Activated CD4-positive, alpha-beta T cell treated with anti-CD3 and anti-CD28 coated beads, Interleukin-10, Interleukin-2, amounts not matched to agents 100 ng/mL and 50 ng/mL, durations not matched to agents 16 hours and 8 hours (primary cell): ENCODE data around the gene KRTAP1-4.
"Not testable (repeated sequence)": the region's sequence is repeated elsewhere in the genome, so short reads cannot be mapped to it uniquely, and the experiment has no call there.

ENCODE experiments used
- DNase-seq: peaks from one replicate; pipeline ENCODE4 v3.0.0-alpha.2; 2020

Gene KRTAP1-4

DNA sequence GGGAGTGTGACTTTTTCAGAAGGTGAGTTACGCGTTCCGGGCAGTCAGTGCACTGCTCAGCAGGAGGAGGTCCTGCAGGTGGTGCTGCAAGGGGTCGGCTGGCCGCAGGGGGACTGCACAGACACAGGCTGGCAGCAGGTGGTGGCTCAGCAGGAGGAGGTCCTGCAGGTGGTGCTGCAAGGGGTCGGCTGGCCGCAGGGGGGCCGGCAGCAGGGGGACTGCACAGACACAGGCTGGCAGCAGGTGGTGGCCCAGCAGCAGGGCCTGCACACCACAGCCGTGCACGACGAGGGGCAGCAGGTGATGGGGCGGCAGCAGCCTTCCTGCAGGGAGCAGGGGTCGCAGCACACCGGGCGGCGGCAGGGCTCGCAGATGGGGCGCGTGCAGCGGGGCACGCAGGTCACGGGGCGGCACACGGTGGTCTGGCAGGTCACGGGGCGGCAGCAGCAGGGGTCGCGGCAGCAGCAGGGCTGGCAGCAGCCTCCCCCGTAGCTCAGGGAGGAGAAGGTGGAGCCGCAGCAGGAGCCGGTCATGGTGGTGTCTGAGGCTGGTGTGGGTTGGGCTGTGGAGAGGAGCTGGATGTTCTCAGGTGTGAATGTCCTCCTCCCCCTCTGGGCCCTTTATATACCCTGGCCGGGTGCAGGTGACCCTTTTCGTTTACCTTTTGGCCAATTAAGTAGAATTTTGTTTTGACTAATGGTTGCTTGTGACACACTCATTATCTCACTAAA, 16.9 kb upstream of the KRTAP1-4 start, which contains the start of gene KRTAP2-1:
Gene KRTAP2-1, minus strand, starts transcription at position 582 of the 731 bp plus-strand sequence. Its CDS starts 49 bp downstream, at position 533.
- not testable (repeated sequence) for DNase-seq

DNA sequence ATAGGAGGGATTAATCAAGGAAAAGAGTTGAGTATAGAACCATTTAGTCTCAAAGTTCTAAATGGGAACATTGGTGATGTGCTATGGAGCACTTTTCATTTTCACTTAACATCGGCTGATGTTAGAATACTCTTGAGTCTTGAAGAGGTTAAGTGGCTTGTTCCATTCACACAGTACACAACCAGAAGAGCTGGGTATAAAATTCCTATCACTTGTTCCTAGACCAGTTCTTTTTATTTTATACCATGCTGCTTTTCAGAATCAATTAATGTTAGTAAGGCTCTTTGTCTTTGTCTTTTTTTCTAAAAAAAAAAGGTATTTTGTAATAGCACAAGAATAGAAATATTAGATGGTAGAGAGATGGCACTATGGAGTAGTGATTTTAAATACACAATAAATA, 13.0 kb upstream of the KRTAP1-4 start:
- DNase-seq, result no peak

DNA sequence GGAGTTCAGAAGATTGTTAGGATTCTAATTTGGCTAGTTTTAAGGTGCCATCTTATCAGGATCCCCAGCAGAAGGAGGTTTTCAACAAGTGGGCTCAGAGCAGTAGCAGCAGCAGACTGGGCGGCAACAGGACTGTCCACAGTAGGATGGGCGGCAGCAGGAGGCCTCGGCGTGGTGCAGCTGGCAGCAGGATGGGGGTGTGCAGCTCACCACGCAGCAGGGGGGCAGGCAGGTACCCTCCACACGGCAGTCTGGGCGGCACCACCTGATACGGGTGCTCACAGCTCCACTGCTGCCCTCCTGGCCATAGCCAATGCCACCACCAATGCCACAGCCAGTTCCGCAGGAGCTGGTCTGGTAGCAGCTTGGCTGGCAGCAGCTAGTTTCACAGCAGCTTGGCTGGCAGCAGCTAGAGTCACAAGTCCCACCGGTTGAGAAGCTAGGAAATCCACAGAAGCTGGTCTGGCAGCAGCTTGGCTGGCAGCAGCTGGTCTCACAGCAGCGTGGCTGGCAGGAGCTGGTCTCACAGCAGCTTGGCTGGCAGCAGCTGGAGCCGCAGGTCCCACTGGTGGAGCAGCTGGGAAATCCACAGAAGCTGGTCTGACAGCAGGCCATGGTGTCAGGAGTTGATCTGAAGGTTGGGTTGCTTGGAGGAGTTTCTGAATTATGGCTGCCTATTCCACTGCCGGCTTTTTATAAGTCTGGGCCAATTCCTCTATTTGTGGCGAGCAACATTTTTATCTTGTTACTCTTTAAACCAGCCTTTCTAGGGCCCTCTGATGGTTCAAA, 11.0 kb upstream of the KRTAP1-4 start, which contains the start of gene KRTAP1-1:
Gene KRTAP1-1, minus strand, starts transcription at position 668 of the 789 bp plus-strand sequence. Its CDS starts 53 bp downstream, at position 615.
- not testable (repeated sequence) for DNase-seq

DNA sequence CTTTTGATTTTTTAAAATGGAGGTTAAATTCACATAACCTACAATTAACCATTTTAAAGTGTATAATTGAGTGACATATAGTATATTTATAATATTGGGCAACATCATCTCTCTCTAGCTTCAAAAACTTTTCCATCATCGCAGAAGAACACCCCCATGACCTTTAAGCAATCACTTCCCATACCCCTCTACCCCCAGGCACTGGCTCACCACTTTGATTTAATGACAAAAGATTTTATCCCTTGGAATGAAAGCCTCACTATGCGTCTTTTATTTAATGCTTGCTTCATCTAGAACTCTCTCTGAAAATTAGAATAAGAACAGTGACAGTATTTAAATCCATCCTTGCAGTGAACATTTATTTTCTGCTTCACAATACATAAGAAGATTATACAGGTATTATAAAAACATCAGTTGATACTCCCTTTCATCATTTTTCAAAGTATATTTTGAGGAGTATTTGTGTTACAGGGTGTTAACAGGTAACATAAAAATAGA, 7.9 kb upstream of the KRTAP1-4 start:
- DNase-seq, result no peak

GRCh38 chr17:41034346-41034935, 4.4 kb upstream of the KRTAP1-4 start, which contains the start of gene KRTAP1-3:
KRTAP1-3 (minus strand) TSS chr17:41034874; CDS start chr17:41034821, 53 bp downstream.
- DNase-seq, result not testable (repeated sequence)

DNA sequence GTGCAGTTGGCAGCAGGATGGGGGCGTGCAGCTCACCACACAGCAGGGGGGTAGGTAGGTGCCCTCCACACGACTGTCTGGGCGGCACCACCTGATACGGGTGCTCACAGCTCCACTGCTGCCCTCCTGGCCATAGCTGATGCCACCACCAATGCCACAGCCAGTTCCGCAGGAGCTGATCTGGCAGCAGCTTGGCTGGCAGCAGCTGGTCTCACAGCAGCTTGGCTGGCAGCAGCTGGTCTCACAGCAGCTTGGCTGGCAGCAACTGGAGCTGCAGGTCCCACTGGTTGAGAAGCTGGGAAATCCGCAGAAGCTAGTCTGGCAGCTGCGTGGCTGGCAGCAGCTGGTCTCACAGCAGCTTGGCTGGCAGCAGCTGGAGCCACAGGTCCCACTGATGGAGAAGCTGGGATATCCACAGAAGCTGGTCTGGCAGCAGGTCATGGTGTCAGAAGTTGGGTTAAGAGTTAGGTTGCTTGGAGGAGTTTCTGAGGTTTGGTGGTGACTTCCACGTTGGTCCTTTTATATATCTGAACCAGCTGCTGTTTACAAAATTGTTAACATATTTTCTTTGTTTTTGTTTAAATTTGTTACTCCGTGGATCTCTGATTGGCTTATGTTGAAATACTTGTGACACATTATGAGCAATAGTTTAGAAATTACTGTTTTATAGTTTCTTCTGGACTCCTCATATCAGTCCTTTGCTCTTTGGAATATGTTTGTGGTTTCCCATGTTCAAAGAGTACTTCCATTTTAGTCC, 3.1 kb downstream of the KRTAP1-4 start, which contains the start of gene KRTAP1-5:
Gene KRTAP1-5, minus strand, starts transcription at position 494 of the 757 bp plus-strand sequence. Its CDS starts 53 bp downstream, at position 441.
- no peak for DNase-seq

GRCh38 chr17:41024697-41025096, 5.3 kb downstream of the KRTAP1-4 start:
- DNase-seq, result no peak

- no peak for DNase-seq
These were observed 9.7 kb downstream of the KRTAP1-4 start for GRCh38 chr17:41020336-41020735.

DNA sequence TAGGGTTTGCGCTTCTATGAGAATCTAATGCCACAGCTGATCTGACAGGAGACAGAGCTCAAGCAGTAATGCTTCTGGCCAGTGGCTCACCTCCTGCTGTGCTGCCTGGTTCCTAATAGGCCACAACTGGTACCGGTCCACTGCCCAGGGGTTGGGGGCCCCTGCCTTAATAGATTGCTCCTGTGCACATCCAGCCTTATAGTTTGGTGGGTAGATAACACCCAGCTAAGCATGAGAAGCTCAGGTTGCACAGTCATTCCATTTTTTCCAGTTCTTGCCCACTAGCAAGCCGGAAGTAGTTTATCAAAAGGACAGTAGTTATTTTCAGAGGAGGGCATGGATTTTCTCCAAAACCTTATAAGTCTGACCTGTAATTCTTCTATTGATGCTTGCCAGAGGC, 10.6 kb downstream of the KRTAP1-4 start:
- DNase-seq, result no peak

GRCh38 chr17:41018541-41018940, 11.5 kb downstream of the KRTAP1-4 start:
- DNase-seq, result no peak

GRCh38 chr17:41016578-41017215, 13.3 kb downstream of the KRTAP1-4 start:
- no peak for DNase-seq

DNA sequence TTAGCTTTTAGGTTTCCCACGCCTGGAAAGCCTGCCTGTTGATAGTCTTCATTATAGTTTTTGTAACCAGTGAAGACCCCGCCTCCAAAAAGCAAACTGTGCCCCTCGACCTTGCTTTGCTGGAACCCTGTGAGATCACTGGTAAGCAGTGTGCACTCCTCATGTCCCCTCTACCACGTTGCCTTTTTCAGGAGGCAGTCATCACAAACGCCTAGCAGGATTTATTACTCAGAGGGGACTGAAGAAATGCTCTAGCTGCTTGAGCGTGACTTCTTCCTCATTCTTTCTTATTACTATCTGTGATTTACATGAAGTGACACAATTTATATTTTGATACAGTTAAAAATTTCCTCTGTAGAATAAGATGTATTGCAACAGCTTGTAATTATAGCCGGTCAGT, 14.5 kb downstream of the KRTAP1-4 start:
- DNase-seq, result no peak

DNA sequence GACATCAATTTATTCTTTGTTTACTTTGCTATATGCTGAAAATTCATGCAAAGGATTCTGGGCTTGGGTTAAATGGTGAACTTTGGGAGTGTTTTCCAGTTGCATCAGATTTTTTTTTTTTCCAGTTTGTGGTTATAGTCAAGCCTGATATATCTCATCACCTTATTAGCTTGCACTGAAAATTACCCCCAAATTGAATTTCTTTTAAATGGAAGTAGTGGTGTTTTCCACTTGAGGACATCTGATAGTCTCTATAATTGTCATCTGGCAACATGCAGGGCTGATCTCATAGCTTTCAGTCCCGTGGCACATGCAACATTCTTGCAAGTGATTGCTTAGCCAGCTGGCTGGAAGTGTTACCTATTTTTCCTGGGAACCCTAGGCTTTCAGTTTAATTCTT, 16.4 kb downstream of the KRTAP1-4 start:
- DNase-seq, result no peak

GRCh38 chr17:41013181-41013580, 16.8 kb downstream of the KRTAP1-4 start:
- DNase-seq, result no peak

GRCh38 chr17:41012326-41013120, 17.5 kb downstream of the KRTAP1-4 start:
- no peak for DNase-seq

DNA sequence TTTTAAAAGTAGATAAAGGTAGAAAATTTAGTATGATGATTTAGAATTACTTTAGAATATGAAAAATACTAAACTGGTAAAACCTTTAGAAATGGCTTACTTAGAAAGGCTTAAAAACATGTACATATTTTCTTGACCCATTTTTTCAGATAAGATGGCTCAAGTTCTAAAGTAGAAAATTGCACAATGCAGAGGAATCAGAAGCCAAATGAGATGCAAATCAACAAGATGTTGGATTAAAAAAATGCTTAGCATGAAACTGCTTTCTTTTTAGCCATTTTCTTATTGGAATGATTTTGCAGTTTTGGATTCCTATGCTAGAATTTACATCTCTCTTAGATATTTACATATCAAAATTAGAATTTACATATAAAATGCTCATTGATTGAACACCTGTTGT, 19.6 kb downstream of the KRTAP1-4 start:
- no peak for DNase-seq

GRCh38 chr17:41009936-41010335, 20.1 kb downstream of the KRTAP1-4 start:
- DNase-seq, result no peak

DNA sequence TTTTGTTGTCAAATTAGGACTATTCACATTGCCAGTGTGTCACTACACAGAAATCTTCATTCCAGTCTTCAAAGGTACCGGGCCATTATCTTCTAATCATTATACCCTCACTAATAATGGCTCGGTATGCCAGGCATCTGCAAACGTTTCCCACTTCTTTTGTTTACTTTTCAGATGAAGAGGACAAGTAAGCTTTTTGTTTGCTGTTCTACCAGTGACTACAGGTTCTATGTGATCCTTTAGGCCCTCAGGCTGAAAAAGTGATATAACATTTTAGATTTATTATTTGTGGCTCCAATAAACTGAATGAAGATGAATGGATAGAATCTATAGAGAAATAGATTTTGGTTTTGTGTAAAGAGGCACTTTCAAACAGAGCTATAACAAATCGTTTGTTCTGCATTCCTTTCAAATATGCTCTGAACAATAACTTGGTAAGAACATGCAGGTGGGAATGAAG, 20.7 kb downstream of the KRTAP1-4 start:
- DNase-seq, result no peak

DNA sequence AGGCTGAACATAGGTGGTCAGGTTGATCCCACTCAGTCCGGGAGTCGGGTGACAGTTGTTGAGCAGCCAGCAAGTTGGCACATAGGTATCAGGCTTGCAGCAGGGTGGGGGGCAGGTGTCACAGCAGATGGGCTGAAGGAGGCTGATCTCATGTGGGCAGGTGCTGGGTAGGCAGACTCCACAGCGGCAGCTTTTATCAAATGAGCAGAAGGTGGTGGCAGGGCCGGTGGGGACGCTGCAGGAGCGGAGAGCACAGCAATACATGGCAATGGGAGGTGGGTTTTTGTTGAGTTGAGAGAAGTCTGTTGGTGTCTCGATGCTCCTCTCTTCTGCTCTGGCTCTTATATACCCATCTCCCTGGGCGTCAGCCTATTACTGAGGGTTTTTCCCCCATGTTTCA, 21.2 kb downstream of the KRTAP1-4 start, which contains the start of gene KRTAP3-1:
Gene KRTAP3-1, minus strand, starts transcription at position 318 of the 400 bp plus-strand sequence. Its CDS starts 54 bp downstream, at position 264.
- DNase-seq, result no peak

DNA sequence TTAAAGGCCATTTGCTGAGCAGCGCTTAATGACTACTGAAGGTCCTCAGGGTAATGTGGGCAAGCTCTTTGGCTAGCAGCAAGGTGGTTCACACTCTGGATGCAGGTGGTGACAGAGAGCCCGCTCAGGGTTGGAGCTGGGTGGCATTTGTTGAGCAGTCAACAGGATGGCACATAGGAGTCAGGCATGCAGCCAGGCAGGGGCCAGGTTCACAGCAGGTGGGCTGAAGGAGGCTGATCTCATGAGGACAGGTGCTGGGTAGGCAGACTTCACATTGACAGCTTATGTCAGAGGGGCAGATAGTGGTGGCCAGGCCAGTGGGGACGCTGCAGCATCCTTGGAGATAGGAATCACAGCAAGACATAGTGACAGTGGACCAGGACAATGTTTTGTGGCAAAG, 25.6 kb downstream of the KRTAP1-4 start:
- no peak for DNase-seq

- no peak for DNase-seq
These were observed 26.1 kb downstream of the KRTAP1-4 start for GRCh38 chr17:41003926-41004325.
